HepG2 (cell line): Measurements from ENCODE around the gene MYO7B. TPM values are rescaled to one million over a fixed set of nuclear protein-coding genes. Genes with fewer than 3 reads are reported as not detected.
A peak's percentile ranks its signal among the peaks of the same experiment; 100 is the strongest.
"Not testable (repeated sequence)": the region's sequence is repeated elsewhere in the genome, so short reads cannot be mapped to it uniquely, and the experiment has no call there.

Source experiments
- ATAC-seq: fragments of 200-7000 bp; cut with Tn5 transposase; 3 replicates; pipeline ENCODE4 v1.9.1; 2020; ENCODE audit warnings: mild to moderate bottlenecking, moderate library complexity
- BruUV-seq: library from RNA; stranded (reverse); fragments of 400-500 nt; replicated peaks from 2 replicates; lab custom pipeline; 2021; lab: Mats Ljungman, UMichigan
- CTCF ChIA-PET: fragments of 300-600 bp; formaldehyde crosslinking; extraction: SDS; loops from one replicate; lab custom pipeline; 2021; ENCODE audit warnings: low total read pairs, inconsistent platforms, low intra/inter-chr PET ratio; lab: Yijun Ruan, JAX
- POLR2A ChIA-PET: fragments of 350-600 bp; sonication (Branson Sonifier 250); formaldehyde crosslinking; loops from one replicate; lab custom pipeline; 2020; ENCODE audit warnings: antibody characterized with exemption, inconsistent platforms; lab: Yijun Ruan, JAX
- DNase-seq: peaks from one replicate; pipeline ENCODE4 v3.0.0-alpha.2; 2015; ENCODE audit warnings: low spot score
- FAIRE-seq: peaks from 3 replicates; lab custom pipeline; 2011; peaks lifted over from hg19 to GRCh38; lab: Jason Lieb, UNC
- H2AFZ ChIP-seq: one replicate; pipeline ENCODE4 v1.6.1; 2011; ENCODE audit warnings: low read length, inconsistent platforms
- H3K27ac ChIP-seq: fragments of 300-600 bp; 3 replicates; pipeline ENCODE4 v1.8.0; 2011; ENCODE audit warnings: mixed run types, mild to moderate bottlenecking, mixed read lengths, low read length, inconsistent platforms; ENCODE audit not compliant: insufficient read depth; ENCODE audit errors: extremely low read length
- H3K27me3 ChIP-seq, 2 experiments: fragments of 200-600 bp in 1 of 2; 2 replicates in 1 of 2; 3 replicates in 1 of 2; pipeline versions ENCODE4 v1.6.0 to v1.8.0; 2011; ENCODE audit warnings: low read length in 2 of 2, mild to moderate bottlenecking in 2 of 2, moderate library complexity in 2 of 2, inconsistent platforms in 1 of 2; ENCODE audit not compliant: insufficient read depth in 2 of 2, control insufficient read depth in 1 of 2
- H3K36me3 ChIP-seq, 2 experiments: fragments of 200-600 bp in 1 of 2; replicated peaks in 1 of 2; 2 replicates in 1 of 2; 3 replicates in 1 of 2; pipeline versions ENCODE4 v1.5.1 to v1.8.0; 2011; ENCODE audit warnings: low read length in 2 of 2, inconsistent platforms in 1 of 2; ENCODE audit not compliant: insufficient read depth in 2 of 2, control insufficient read depth in 1 of 2
- H3K4me1 ChIP-seq: 2 replicates; pipeline ENCODE4 v1.5.1; 2012; ENCODE audit warnings: low read length, inconsistent platforms; ENCODE audit not compliant: insufficient read depth
- H3K4me2 ChIP-seq: 2 replicates; pipeline ENCODE4 v1.6.0; 2011; ENCODE audit warnings: low read depth, low read length, inconsistent platforms
- H3K4me3 ChIP-seq, 3 experiments: fragments of 200-600 bp in 1 of 3; sonication (generic), shearing (Covaris generic) in 1 of 3; replicated peaks in 1 of 3; 2 replicates each; pipeline ENCODE4 v1.5.1; 2011 to 2016; ENCODE audit warnings: low read length in 3 of 3, inconsistent platforms in 2 of 3, low read depth in 2 of 3, mild to moderate bottlenecking in 2 of 3, control low read depth in 1 of 3, mixed read lengths in 1 of 3; ENCODE audit not compliant: insufficient read depth in 1 of 3
- H3K79me2 ChIP-seq: one replicate; pipeline ENCODE4 v1.6.1; 2011; ENCODE audit warnings: low read length, inconsistent platforms; ENCODE audit not compliant: insufficient read depth
- H3K9ac ChIP-seq: 2 replicates; pipeline ENCODE4 v1.6.0; 2011; ENCODE audit warnings: mild to moderate bottlenecking, low read depth, low read length, inconsistent platforms; ENCODE audit not compliant: insufficient read depth
- H3K9me3 ChIP-seq: 2 replicates; pipeline ENCODE4 v1.5.1; 2012; ENCODE audit warnings: mild to moderate bottlenecking, low read length
- H4K20me1 ChIP-seq: 2 replicates; pipeline ENCODE4 v1.6.0; 2011; ENCODE audit warnings: inconsistent platforms, mild to moderate bottlenecking, low read length, moderate library complexity; ENCODE audit not compliant: insufficient read depth
- AKAP8 ChIP-seq: sonication (generic); formaldehyde crosslinking; IDR thresholded peaks from 2 replicates; pipeline ENCODE4 v1.5.1; 2020; ENCODE audit warnings: mild to moderate bottlenecking, missing genetic modification reagents
- PRMT3 ChIP-seq: sonication (generic); formaldehyde crosslinking; IDR thresholded peaks from 2 replicates; pipeline ENCODE4 v1.8.1; 2022; ENCODE audit warnings: low read depth, mild to moderate bottlenecking, moderate library complexity, missing genetic modification reagents, borderline replicate concordance
- REL ChIP-seq: sonication (generic); formaldehyde crosslinking; conservative IDR thresholded peaks from 2 replicates; pipeline ENCODE4 v1.8.0; 2022; ENCODE audit warnings: mild to moderate bottlenecking, missing genetic modification reagents, moderate library complexity
- RELA ChIP-seq: sonication (generic); formaldehyde crosslinking; IDR thresholded peaks from 2 replicates; pipeline ENCODE4 v1.4.0; 2020; ENCODE audit warnings: missing genetic modification reagents
- SAFB2 ChIP-seq: sonication (generic); formaldehyde crosslinking; IDR thresholded peaks from 2 replicates; pipeline ENCODE4 v1.5.1; 2020; ENCODE audit warnings: missing genetic modification reagents, low read depth, mild to moderate bottlenecking, borderline replicate concordance
- SNAPC2 ChIP-seq: sonication (generic); formaldehyde crosslinking; IDR thresholded peaks from 2 replicates; pipeline ENCODE4 v1.8.1; 2022; ENCODE audit warnings: mild to moderate bottlenecking, missing genetic modification reagents
- ZNF121 ChIP-seq: sonication (generic); formaldehyde crosslinking; IDR thresholded peaks from 2 replicates; pipeline ENCODE4 v1.5.0; 2020; ENCODE audit warnings: mild to moderate bottlenecking, missing genetic modification reagents
- ZNF33A ChIP-seq: sonication (generic); formaldehyde crosslinking; IDR thresholded peaks from 2 replicates; pipeline ENCODE4 v1.5.1; 2020; ENCODE audit warnings: missing genetic modification reagents, mild to moderate bottlenecking, moderate library complexity, borderline replicate concordance
- ZNF747 ChIP-seq: sonication (generic); formaldehyde crosslinking; IDR thresholded peaks from 2 replicates; pipeline ENCODE4 v1.8.1; 2023; ENCODE audit warnings: missing genetic modification reagents, mild to moderate bottlenecking, borderline replicate concordance
- ZNF878 ChIP-seq: sonication (generic); formaldehyde crosslinking; IDR thresholded peaks from 2 replicates; pipeline ENCODE4 v1.8.1; 2023; ENCODE audit warnings: mild to moderate bottlenecking, missing genetic modification reagents, moderate library complexity
- ZNF879 ChIP-seq: sonication (generic); formaldehyde crosslinking; IDR thresholded peaks from 2 replicates; pipeline ENCODE4 v1.8.1; 2023; ENCODE audit warnings: missing genetic modification reagents
- WGBS: methylation state at CpG from one replicate; pipeline ENCODE4 v1.1.6; 2017; ENCODE audit warnings: low lambda C conversion rate; 5-methylcytosine and 5-hydroxymethylcytosine counted together
- in situ Hi-C: cut with HindIII; loops from 2 replicates; pipeline ENCODE4 v1.10.0; 2017; ENCODE audit warnings: low pct_unique_long_range_greater_than_20kb; ENCODE audit not compliant: extremely low pct_ligation_motif_present
- intact Hi-C: fragments of 100-400 bp; cut with micrococcal nuclease; formaldehyde crosslinking; loops from one replicate; pipeline ENCODE4 v1.10.0; 2022; ENCODE audit not compliant: unreplicated experiment
- polyA plus RNA-seq, 8 experiments: library from polyadenylated mRNA; depleted of rRNA in 3 of 8; stranded (reverse) in 7 of 8; unstranded in 1 of 8; fragments of >200 nt; fragmentation: Illumina TruSeq in 4 of 8; extraction: Trizol in 4 of 8; gene quantifications; 2 replicates each; pipeline versions ENCODE4 v1.2.1 to v1.2.3, GENCODE V29; 2011 to 2016; ENCODE audit warnings: low read depth in 4 of 8, missing spikeins in 1 of 8, mixed read lengths in 1 of 8; ENCODE audit not compliant: insufficient read depth in 1 of 8
- total RNA-seq, 5 experiments: library from RNA; depleted of rRNA; stranded (reverse); fragments of >200 nt; fragmentation: Illumina TruSeq; extraction: Trizol; gene quantifications; 2 replicates each; pipeline ENCODE4 v1.2.3, GENCODE V29; 2016; ENCODE audit warnings: low read depth in 1 of 5
- TF ChIP-seq, protein P1 (sequence below): IDR thresholded peaks from 2 replicates; pipeline ENCODE4 v1.6.1; 2016; ENCODE audit warnings: low read depth, borderline replicate concordance
- TF ChIP-seq, protein P2 (sequence below): sonication (generic); formaldehyde crosslinking; IDR thresholded peaks from 2 replicates; pipeline ENCODE4 v1.8.0; 2022; ENCODE audit warnings: missing genetic modification reagents, mild to moderate bottlenecking, borderline replicate concordance
- TF ChIP-seq, protein P3 (sequence below): sonication (generic); formaldehyde crosslinking; IDR thresholded peaks from 2 replicates; pipeline ENCODE4 v1.5.0; 2020; ENCODE audit warnings: missing genetic modification reagents

The MYO7B gene
- total and polyA plus RNA-seq, 2 of the 13 experiments (the other 11 are each of a cell fraction or from before 2014, with no cell fraction given), result not detected

DNA sequence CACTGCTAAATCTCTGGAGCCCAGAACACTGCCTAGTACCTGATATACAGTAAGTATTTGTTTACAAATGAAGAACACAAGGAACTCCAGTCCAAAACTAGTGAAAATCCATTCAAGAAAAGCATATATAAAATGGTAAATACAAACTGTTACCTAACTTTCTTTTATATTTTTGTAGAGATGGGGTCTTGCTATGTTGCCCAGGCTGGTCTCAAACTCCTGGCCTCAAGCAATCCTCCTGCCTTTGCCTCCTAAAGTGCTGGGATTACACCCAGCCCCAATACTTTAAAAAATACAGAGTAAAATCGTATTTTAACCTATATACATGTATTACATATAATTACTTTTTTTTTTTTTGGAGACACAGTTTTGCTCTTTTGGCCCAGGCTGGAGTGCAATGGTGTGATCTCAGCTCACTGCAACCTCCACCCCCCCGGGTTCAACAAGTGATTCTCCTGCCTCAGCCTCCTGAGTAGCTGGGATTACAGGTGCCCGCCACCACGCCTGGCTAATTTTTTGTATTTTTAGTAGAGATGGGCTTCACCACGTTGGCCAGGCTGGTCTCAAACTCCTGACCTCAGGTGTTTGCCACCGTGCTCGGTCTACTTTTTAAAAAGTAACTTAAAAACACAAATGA, 11.2 kb upstream of the MYO7B start:
- H2AFZ ChIP-seq, FAIRE-seq, H4K20me1 ChIP-seq, intact Hi-C loops, CTCF ChIA-PET, H3K9ac ChIP-seq, H3K27ac ChIP-seq, POLR2A ChIA-PET, H3K9me3 ChIP-seq, H3K27me3 ChIP-seq, H3K4me3 ChIP-seq, DNase-seq, ATAC-seq, in situ Hi-C loops: not testable (repeated sequence)
- Histone ChIP-seq H3K4me1 (peaks cover 36% of the 10 kb centered on the region), H3K79me2 (peaks cover 58% of the 10 kb centered on the region), H3K4me2 (peak overlapping the region; percentile 96), H3K36me3 (peaks cover 3 to 44% of the 10 kb centered on the region in 2 experiments)
- TF ChIP-seq ZNF121 (CRISPR knock-in tag), result peak; percentile 86; the same call in 1 of the 2 replicates
- TSS peak; percentile 19 for BruUV-seq
- WGBS, result 92% methylated on average over 7 of the region's 7 CpGs

DNA sequence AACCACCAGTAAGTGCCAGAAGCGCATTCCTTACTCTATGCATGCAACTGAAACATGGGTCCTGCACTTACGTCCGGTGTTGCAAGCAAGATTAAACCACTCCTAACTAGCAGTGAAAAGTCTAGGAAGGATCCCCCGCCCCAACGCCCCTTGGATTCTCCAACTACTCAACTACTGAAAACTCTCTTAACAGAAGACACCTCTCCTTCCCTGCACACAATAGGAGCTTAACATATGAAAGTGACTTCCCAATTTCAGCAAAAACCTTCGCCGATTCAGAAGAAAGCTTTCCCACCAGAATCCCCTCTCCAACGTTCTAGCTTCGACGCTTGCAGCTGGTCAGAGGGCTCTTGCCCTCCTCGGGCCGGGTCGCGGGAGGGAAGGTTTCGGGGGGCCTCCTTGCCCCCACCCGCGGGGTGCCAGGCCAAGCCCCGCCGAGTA, 9.8 kb upstream of the MYO7B start:
- 1% methylated on average over 19 of the region's 19 CpGs for WGBS
- Histone ChIP-seq H3K9me3 (peaks cover 5% of the 10 kb centered on the region), H4K20me1 (no peaks in the 10 kb centered on the region), H3K4me2 (peak overlapping the region; percentile 96), H3K9ac (peak overlapping the region; percentile 95), H3K36me3 (peaks cover 2 to 32% of the 10 kb centered on the region in 2 experiments), H3K79me2 (peaks cover 50% of the 10 kb centered on the region), H2AFZ (no peak overlapping the region), H3K4me1 (peaks cover 36% of the 10 kb centered on the region), H3K27me3 (no peaks in the 10 kb centered on the region; a peak in 1 of 5 replicates), H3K27ac (peak overlapping the region; percentile 91), H3K4me3 (peak overlapping the region; percentile 91 to 93 (median 92))
- ChIA-PET CTCF (no interaction called here), POLR2A (interaction anchor here (1.0 to 2.3 kb wide), 13 partner anchors 9 to 529 kb away, joined by 3 to 41 read pairs (median 6); partner anchors contain the start of genes ERCC3, MYO7B and SFT2D3)
- BruUV-seq, result TSS peak; percentile 64
- in situ Hi-C loops, result no loop called here
- intact Hi-C loops, result loop anchor here (2.0 kb wide), 1 partner anchor 15 kb away; no protein-coding TSS in a partner anchor
- DNase-seq (peak; percentile 32), FAIRE-seq (no peak), ATAC-seq (peak; percentile 33)
- TF ChIP-seq, protein P1, sequence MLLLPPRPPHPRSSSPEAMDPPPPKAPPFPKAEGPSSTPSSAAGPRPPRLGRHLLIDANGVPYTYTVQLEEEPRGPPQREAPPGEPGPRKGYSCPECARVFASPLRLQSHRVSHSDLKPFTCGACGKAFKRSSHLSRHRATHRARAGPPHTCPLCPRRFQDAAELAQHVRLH (CRISPR knock-in tag), result 0 out of 2 replicates have a peak, but pooled peaks have one; percentile 15
- TF ChIP-seq SAFB2 (CRISPR knock-in tag) (0 out of 2 replicates have a peak, but pooled peaks have one; percentile 2), PRMT3 (CRISPR knock-in tag) (0 out of 2 replicates have a peak, but pooled peaks have one; percentile 63), REL (CRISPR knock-in tag) (0 out of 2 replicates have a peak, but pooled peaks have one; percentile 43), ZNF879 (no peak), ZNF33A (CRISPR knock-in tag) (0 out of 2 replicates have a peak, but pooled peaks have one; percentile 25), AKAP8 (CRISPR knock-in tag) (0 out of 2 replicates have a peak, but pooled peaks have one; percentile 17), SNAPC2 (CRISPR knock-in tag) (no peak), ZNF747 (CRISPR knock-in tag) (no peak), ZNF878 (CRISPR knock-in tag) (0 out of 2 replicates have a peak, but pooled peaks have one; percentile 52), RELA (CRISPR knock-in tag) (no peak)
- TF ChIP-seq, protein P2, sequence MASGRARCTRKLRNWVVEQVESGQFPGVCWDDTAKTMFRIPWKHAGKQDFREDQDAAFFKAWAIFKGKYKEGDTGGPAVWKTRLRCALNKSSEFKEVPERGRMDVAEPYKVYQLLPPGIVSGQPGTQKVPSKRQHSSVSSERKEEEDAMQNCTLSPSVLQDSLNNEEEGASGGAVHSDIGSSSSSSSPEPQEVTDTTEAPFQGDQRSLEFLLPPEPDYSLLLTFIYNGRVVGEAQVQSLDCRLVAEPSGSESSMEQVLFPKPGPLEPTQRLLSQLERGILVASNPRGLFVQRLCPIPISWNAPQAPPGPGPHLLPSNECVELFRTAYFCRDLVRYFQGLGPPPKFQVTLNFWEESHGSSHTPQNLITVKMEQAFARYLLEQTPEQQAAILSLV, result 0 out of 2 replicates have a peak, but pooled peaks have one; percentile 10
- TF ChIP-seq, protein P3, sequence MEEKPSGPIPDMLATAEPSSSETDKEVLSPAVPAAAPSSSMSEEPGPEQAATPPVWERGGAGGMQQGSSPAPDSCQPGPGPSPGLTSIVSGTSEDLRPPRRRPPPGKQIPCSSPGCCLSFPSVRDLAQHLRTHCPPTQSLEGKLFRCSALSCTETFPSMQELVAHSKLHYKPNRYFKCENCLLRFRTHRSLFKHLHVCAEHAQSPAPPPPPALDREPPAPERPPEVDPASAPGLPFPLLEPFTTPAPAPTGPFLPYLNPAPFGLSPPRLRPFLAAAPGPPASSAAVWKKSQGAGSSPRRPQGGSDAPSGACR (CRISPR knock-in tag), result no peak
